GM12892 (cell line): ENCODE data around the gene SMC1A.

Source experiments
- POLR2A ChIP-seq: IDR thresholded peaks from 2 replicates; pipeline ENCODE4 v1.6.1; 2011; ENCODE audit warnings: low read depth, low read length, control low read depth
- POLR2AphosphoS5 ChIP-seq: IDR thresholded peaks from 2 replicates; pipeline ENCODE4 v1.6.1; 2011; ENCODE audit warnings: low read depth, low read length, control low read depth

GRCh38 chrX:53447441-53447840 is 25.0 kb upstream of the SMC1A start:
- TF ChIP-seq POLR2AphosphoS5 = no peak
- TF ChIP-seq POLR2A = no peak
